ENCODE results near the gene TDRD12.
"Not testable (repeated sequence)": the region's sequence is repeated elsewhere in the genome, so short reads cannot be mapped to it uniquely, and the experiment has no call there.

The TDRD12 gene

DNA sequence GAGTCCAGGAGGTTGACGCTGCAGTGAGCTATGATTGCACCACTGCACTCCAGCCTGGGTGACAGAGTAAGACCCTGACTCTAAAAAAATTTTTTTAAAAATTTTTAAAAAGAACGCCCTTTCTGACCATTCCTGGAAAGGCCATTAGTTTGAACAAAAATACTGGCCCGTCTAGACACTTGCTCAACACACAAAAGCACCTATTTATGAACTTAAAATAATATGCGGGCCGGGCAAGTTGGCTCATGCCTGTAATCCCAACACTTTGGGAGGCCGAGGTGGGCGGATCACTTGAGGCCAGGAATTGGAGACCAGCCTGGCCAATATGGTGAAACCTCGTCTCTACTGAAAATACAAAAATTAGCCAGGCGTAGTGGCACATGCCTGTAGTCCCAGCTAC is 147.9 kb downstream of the TDRD12 start:
- DNase-seq (ENCODE audit: low spot score): not testable (repeated sequence)

DNA sequence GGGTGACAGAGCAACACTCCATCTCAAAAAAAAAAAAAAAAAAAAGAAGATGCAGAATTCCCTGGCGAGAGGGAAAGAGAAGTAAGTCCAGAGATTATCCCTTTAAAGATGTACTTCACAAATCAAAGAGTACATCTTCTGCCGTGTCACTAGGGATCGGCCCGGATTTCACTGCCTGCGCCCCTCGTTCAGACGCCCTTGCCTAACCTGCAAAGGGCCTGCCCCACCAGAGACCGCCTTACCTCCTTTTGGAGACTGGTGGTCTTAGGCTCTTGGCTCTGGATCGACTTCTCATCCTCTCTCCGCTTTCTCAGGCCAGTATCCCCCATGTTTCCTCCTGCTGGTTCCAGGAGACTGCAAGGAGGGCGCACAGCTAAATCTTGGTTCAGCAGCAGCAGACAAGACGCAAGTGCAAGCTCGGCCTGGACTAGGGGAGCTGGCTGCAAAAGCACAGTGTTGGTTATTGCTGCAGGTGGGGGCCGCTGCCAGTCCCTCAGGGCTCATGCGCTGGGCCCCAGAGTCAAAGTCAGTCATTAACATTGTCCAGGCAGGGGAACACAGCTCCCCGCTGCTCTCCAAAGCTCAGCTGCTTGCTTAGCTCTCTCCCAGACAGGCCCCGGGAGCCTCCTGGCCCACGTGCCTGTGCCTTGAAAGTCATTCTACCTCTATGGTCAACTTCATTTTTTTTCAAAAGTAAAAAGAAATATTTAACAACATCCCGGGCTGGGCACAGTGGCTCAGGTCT is 148.8 kb downstream of the TDRD12 start:
- no peak for DNase-seq (ENCODE audit: low spot score)

DNA sequence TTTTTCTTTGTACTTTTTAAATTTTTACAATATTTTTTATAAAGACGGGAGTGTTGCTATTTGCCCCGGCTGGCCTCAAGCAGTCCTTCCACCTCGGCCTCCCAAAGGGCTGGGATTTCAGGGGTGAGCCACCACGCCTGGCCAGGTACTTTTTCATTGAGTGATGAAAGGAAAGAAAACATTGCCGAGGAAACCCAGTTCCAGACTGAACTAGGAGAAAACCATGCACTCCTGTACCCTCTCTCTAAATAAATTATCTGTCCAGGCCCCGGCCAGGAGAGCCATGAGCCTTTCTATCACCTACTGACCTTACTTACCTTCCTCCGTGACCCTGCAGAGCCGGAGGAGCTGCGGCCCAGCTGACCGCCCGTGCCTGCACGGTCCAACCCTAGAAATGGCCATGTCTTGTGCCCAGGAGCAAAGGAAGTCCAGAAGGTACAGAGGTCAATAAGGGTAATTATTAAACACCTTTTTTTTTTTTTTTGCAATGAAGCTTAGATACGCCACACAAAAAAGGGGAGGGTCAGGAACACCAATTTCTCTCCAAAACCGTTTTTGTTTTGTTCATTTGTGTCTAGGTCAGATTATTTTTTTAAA is 149.9 kb downstream of the TDRD12 start, which contains the start of gene SLC7A9:
Gene SLC7A9 (minus strand): TSS at position 399 of the 597 bp plus-strand sequence. CDS start 1,233 bp downstream, outside the sequence.
- peak; percentile 23 for DNase-seq (ENCODE audit: low spot score)

DNA sequence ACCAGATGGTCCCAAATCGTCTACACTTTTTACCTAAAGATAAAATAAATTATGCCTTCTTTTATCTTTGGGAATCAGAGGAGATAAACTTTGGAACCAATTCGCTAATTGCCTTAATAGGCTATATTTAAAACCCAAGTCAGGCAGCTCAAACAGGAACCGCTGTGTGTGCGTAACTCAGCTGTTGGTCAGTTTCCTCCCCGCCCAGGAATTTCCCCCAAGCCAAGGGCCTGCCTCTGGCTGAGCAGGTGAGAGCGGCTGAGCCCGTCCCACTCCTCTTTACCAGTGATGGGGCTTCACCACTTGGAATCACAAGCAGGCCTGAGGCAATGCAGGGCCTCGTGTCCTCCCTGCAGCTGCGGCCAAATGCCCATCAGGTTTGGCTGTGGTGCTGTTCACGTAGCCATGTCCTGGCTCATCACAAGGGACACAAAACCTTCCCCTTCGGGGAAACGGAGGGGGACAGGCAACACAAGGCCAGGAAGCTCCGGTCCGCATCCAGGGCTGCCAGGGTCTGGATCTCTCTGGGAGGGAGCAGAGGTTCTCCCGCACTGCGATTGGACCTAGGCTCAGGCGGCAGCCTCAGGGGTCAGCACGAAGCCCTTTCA is 150.5 kb downstream of the TDRD12 start:
- peak; percentile 57 for DNase-seq (ENCODE audit: low spot score)

DNA sequence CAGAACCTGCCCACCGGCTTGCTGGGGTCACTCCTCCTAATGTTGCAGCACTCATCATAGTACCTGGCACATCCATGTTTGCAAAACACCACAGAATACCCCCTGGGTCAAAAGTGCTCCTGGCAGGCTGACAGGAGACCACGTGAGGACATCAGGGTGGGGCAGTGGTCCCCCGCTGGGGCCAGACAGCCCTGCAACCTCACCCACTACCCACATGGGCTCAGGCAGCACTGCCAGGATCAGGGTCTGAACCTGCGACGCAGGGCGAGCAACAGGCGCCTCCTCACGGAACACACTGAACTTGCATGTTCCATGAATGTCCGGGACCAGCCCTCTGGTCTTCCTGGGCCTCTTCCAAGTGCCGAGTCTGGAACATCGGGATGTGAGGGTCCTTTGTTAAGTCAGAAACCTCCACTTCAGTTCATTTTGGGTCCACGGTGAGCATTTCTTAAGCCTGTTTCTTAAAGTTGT is 151.4 kb downstream of the TDRD12 start:
- no peak for DNase-seq (ENCODE audit: low spot score)

DNA sequence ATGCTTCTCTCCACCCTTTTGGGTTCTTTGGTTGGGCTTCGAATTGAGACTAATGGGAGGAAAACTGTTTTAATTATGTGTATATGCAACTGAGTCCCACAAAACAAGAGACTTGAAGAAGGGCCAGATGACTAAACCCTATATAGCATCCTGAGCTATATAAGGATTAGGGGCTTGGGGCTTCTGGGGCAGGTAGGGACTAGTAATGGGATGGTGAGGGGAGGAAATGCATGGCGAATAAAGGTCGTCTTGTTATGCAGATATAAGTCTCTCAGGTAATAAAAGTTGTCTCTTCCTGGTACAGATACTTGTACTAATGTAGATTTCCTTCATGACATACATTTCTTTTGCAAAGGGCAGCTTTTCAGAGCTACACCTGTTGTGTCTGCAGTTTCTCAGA is 152.8 kb downstream of the TDRD12 start:
- DNase-seq (ENCODE audit: low spot score): no peak

DNA sequence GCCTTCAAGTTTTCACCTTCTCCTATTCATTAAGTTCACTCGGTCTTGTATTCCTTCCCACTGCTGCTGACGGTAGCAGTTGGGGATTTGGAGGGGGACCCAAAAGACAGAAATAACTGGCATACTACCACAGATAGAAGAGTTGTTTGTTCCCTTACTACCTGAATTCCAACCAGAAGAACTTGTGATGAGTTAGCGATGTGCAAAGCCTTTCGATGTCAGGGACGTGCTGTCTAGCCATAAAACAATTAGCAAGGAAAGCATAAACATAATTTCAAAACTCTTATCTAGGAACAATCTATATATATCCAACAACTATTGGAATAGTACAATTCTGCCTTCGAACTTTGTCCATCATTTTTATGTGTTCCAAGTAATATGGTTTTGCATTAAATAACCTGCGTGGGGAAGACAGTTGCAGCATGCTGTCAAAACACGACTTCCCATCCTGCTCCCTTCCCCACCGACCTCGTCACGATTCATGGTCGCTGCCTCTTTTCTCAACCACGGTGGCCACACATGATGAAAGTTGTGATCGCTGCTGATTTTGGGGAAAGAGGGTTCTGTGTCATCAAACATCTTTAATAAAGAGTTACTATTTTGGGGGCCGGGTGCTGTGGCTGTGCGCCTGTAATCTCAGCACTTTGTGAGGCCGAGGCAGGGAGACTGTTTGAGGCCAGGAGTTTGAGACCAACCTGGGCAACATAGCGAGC is 153.8 kb downstream of the TDRD12 start:
- DNase-seq (ENCODE audit: low spot score): no peak

DNA sequence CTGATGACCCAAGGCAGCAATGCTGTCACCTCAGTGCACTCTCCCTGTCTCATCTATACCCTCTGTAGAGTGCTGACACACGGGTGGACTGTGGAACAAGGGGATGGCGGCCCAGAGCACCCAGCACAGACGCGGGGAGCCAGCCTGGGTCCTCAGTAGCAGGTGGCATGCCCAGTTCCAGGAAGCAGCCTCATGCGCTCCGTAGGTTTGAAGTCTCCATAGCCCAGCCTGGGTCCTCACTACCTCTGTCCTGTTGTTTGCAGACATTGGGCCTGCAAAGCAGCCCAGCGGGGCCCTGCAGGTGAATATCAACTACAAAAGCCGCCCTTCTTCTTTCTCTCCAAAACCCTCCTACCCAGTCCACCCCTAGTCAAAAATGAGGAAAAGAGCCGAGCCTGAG is 155.0 kb downstream of the TDRD12 start:
- DNase-seq (ENCODE audit: low spot score): no peak

DNA sequence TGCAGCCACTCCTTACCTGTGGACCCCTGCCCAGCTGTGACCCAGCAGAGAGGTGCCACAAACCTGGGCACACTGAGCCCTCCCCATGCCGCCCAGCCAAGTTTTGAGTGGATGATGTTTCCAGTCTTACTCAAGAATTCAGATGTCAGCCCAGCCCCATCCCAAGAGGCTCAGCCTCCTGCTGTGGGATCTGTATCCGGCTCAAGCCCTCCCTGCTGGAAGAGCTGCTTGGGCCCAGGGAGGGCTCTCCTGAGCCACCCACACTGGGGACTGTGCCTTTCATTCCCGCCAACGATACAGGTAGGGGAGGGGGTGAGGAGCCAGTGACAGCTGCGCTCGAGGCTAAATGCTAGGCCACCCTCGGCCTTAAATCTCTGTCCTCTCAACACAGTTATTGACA is 155.9 kb downstream of the TDRD12 start:
- no peak for DNase-seq (ENCODE audit: low spot score)

DNA sequence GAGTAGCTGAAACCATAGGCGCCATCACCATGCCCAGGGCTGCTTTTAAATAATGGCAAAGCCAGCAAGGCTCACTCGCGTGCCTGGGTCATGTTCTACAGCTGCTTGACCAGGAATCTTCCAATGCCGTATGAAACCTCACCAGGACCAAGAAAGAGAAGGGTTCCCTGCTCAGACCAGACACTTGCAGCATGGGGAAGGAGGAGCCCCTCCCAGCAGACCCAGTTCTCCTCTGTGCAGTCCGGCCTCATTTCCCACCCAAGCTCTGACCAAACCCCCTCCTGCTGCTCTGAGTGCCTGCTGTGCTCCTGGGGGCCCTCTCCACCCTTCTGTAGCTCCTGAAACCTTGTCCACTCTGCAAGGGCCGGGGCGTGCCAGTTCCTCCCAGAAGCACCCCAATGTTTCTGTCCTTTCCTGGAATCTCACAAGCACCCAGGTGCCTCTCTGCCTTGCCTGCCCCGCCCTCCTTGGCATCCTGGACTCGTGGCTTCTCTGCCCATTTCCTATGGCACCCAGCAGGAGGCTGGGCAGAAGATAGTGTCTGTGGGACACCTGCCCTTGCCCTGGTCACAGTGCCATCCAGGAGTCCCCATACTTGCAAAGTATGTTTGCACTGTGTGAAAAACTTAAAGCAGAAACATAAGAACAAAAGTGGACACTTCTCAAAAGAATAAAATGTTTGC is 156.8 kb downstream of the TDRD12 start:
- no peak for DNase-seq (ENCODE audit: low spot score)

DNA sequence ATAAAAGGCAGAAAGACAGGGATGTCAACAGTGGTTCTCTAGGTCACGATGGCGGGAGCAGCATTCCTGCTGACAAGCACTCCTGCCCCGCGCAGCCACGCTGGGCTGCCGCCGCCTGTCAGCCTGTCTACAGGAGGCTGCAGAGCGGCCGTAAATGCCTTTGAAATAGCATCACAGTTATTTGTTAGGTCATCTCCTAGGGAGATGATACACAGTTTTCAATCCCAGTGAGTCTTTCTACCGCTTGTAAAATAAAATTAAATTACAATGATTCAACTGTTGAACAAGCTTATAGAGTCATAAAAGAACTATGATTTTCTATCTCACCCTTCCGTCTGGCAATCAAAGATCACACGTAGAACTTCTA is 157.3 kb downstream of the TDRD12 start:
- DNase-seq (ENCODE audit: low spot score): no peak

Data from kidney tubule cell (primary cell).